HG03521 (cell line): ENCODE measurements around the gene UCN.
"Not testable (repeated sequence)": the region's sequence is repeated elsewhere in the genome, so short reads cannot be mapped to it uniquely, and the experiment has no call there.

Experiments used
- ATAC-seq: cut with Tn5 transposase; IDR thresholded peaks from one replicate; pipeline ENCODE4 v1.9.1; 2021; ENCODE audit warnings: mild to moderate bottlenecking, moderate library complexity; ENCODE audit not compliant: unreplicated experiment

Gene UCN

DNA sequence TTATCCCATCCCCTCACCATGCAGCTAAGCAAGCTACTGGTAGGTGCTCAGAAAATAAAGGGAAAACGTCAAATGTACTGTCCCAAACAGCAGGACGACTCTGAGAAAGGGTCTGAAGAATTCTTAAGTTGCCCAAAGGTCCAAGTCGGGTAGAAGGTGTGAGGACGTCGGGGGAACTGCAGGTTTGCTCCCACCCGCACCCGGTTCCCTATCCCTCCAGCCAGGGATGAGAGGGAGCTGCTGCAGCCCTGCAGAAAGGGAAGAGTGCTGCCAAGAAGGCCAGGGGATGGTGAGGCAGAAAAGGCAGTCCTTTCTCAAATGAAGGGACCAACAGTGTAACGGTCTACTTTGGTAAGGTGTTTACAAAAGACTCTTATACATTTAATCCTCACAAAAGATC lies 6.9 kb upstream of the UCN start:
- no peak for ATAC-seq

DNA sequence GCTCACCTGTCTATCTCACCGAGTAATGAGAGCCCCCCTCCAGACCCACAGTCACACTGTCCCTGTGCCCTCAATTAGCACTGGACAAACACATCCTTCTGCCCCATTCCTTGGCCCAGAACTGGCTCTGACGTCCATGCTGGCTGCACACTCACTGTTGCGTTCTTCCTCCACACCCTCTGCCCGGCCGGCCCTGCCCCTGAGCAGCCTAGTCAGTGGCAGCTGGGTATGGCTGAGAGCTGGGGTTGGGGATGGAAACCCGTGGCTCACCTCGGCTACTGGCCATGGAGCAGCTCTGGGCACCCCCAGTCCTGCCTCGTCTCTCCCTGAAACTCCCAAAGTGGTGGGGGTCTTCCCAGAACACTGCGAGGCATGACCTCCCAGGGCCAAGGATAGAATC lies 6.5 kb upstream of the UCN start:
- ATAC-seq: no peak

DNA sequence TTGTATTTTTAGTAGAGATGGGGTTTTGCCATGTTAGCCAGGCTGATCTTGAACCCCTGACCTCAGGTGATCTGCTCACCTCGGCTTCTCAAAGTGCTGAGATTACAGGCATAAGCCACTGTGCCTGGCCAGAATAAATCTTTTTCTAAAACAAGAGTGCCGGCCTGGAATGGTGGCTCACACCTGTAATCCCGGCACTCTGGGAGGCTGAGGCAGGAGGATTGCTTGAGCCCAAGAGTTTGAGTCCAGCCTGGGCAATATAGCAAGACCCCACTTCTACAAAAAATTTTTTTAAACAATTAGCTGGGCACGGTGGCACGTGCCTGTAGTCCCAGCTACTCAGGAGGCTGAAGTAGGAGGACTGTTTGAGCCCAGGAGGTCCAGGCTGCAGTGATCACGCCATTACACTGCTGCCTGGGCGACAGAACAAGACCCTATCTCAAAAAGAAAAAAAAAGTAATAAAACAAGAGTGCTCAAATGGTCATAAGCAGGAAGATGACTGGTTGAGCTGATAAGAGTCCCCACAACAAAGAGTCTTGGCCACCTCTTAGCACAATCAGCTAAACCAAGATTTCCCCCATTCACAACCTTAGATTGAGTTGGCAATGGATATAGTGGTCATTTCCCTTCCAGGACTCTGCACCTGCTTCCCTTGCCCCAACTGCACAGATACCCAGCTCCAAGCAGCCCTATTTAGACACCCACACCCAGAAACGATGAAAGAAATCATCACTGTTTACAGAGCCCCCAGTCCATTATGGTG lies 5.8 kb upstream of the UCN start:
- no peak for ATAC-seq

DNA sequence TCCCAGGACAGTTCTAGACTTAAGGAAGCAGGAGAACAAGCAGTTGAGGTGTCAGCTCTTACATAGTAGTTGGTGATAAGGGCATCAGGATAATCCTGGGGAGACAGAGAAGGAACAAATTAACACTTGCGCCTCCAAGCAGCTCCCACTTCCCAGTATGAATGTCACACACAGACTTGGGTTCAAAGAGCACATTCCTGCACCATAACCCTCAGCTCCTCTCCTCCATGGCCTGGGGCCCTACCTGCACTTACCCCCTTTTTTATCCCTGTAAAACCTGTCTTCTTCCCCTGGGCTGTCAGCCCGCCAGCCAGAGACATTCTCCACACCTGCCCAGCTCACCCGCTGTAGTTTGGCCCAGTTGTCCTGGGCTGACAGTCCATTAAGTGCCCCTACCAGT lies 3.9 kb upstream of the UCN start:
- ATAC-seq: no peak

DNA sequence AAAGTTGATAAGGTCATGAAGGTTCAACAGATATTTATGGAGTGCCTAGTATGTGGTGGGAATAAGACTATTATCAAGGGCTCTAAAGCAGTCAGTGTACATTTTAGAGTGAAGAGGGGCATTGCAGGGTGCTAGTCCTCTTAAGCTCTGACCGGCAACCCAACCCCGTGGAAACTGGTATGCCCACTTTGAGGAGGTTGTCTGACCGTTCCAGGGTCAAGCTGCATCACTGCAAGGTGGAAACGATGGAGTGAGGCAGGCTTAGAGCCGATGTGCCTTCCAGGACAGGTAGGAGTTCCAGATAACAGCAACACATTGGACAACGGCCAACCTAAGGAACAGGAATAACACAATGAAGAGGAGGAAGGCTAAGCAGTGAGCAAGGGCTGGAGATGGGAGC lies 1.4 kb upstream of the UCN start:
- ATAC-seq: no peak

DNA sequence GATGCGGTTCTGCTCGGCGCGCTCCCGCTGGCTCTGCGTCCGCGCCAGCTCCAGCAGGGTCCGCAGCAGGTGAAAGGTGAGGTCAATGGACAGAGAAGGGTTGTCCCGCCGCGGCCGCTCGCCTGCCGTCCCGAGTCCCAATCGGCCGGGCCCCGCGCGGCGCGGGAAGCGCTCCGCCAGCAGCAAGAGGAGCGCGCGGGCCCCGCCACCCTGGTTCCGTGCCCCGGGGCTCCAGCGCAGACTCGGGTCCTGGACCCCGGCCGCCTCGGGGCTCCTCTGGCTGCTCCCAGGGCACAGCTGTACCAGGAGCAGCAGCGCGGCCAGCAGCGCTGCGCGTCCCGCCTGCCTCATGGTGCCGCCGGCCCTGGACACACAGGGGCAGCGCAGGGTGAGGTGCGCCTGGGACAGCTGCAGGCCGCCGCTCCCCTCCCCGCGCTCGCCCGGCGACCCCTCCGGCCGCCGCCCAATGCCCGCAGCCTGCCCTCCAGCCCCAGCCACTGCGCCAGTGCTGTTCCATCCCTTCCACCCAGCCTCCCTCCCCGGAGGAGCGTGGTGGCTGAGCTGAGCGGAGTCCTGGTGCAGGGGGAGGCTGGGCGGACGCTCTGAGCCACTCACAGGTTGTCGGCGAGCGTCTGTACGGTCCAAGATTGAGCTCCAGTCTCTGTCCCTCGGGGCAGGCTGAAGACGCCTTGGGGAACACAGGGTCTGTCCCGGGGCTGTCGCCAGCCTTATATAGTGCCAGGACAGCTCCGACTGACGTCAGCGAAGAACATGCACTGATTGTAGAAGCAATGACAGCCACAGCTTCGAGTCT lies 493 bp downstream of the UCN start:
- no peak for ATAC-seq

DNA sequence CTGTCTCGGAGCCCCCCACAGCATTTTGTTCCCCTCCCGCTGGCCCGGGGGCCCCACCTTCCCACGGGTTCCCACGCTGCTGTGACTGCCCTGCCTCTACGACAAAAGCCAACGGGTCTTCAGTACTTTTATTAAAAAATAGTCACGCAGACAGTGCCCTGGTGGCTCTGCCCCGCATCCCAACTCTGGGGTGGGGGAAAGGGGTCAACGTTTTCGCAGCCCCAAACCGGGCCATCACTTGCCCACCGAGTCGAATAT lies 1.0 kb downstream of the UCN start:
- ATAC-seq: no peak

DNA sequence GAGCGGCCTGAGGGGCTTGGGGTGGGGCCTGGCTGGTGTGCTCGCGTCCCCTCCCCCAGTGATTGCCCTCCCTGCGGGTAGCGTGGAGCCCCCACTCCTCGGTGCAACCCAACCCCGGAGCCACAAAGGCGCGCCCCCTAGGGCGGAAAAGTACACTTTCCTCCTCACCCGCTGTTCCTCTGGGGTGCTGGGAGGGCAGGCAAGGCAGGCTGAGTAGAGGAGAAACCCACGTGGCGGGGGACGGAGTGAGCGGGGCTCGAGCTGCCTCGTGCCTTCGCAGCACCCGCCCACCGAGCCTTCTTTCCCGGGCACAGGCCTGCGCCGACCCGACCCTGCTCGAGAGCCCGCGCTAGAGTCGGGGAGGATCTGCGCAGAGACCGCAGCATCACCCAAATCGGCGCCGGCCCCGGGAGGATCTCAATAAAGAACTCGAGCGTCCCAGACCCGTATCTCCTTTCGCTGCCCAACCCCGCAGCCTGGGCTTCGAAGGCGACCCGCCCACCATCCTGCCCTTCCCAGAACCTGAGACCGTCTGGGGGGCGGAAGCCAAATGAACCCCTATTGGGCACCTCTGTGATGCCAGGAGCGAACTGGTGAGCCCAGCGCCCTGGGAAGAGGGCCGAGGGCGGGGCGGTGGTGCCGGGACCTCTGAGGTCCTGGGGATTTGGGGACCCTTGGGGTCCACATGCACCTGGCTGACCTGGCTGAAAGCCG lies 1.5 kb downstream of the UCN start:
- ATAC-seq: no peak

DNA sequence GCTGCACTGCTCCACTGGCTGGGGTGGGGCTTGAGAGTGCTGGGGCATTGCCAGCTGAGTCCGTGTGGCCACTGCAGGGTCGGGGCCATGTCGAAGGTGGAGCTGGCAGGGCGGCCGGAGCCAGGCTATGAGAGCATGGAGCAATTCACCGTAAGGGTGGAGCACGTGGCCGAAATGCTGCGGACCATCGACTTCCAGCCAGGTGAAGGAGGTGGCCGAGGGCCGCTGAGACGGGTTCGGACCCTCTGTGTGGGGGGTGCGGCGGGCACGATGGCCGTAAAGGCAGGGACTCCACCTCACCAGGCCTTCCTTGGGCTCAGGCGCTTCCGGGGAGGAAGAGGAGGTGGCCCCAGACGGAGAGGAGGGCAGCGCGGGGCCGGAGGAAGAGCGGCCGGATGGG lies 2.1 kb downstream of the UCN start:
- ATAC-seq: no peak

DNA sequence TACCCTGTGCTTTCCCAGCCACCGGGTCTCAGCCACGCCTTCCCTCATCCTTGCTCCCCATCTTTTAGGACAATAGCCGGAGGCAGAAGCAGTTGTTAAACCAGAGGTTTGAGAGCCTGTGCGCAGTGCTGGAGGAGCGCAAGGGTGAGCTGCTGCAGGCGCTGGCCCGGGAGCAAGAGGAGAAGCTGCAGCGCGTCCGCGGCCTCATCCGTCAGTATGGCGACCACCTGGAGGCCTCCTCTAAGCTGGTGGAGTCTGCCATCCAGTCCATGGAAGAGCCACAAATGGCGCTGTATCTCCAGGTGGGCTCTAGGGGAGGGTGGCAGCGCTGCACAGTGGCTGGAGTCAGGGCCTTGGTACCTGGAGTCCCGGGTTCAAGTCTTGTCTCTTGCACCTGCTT lies 2.7 kb downstream of the UCN start:
- ATAC-seq: no peak

DNA sequence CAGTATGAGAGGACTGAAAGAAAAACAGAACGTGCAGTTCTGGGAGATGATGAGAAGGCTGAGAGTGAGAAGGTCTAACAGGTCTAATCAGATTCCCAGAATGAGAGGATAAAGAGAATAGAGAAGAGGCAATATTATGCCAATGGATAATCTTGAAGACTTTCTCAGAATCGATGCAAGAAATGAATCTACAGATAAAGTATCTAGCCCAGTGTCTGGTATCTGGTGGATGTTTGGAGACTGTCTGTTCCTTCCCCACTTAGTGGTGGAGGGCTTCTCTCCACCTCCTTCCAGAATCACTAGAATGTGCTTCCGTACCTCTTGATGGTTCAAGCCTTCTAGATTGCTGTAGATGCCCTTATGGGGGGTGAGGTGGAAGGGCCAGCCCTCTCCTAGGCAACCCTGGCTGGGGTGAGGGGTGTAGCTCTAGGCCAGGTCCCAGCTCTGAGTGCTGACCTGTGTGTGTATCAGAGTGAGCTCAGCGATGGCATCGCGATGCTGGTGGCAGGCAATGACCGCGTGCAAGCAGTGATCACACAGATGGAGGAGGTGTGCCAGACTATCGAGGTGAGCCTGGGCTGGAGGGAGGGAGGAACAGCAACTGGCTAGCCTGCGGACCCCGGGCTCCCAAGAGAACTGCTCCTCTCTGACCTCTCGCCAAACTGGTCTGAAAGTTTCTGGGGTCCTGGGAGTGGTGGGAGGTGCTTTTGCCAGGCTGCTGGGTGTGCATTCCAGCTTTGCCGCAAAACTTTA lies 3.6 kb downstream of the UCN start:
- ATAC-seq: no peak

DNA sequence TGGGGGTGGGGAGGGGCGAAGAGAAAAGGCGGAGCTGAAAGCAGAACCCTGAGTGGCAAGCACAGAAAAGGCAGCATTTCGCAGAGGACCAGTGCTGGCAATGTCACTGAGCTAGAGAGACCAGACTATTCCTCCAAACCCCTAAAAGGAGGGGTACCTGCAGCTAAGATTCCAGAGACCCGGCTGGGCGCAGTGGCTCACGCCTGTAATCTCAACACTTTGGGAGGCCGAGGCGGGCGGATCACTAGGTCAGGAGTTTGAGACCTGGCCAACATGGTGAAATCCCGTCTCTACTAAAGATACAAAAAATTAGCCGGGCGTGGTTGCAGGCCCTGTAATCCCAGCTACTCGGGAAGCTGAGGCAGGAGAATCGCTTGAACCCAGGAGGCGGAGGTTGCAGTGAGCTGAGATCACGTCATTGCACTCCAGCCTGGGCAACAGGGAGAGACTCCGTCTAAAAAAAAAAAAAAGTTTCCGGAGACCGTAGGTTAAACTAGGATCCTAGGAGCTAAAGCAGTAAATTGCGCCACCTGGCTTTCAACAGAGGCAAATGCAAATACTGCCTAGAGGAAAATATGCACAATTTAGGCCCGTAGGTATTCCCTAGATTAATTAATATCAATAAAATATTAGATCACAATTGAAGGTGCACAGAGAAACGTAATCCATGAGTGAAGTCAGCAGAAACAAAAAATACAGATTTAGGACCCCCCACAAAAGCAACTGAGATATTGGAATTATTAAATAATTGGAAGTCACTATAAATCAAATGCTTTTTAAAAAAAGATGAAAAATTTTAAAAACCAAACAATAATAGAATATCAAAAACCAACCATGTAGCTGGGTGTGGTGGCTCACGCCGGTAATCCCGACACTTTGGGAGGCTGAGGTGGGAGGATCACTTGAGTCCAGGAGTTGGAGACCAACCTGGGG lies 4.9 kb downstream of the UCN start:
- no peak for ATAC-seq

DNA sequence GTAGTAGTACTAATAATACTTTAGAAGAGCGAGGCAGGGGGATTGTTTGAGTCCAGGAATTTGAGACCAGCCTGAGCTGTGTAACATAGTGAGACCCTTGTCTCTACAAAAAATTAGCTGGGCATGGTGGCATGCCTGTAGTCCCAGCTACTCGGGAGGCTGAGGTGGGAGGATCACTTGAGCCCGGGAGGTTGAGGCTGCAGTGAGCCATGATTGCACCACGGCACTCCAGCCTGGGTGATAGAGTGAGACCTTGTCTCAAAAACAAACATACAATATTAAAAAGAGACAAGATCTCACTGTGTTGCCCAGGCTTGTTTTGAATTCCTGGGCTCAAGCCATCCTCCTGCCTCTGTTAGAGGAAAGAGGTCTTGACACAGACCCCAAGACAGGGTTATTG lies 7.6 kb downstream of the UCN start:
- not testable (repeated sequence) for ATAC-seq

DNA sequence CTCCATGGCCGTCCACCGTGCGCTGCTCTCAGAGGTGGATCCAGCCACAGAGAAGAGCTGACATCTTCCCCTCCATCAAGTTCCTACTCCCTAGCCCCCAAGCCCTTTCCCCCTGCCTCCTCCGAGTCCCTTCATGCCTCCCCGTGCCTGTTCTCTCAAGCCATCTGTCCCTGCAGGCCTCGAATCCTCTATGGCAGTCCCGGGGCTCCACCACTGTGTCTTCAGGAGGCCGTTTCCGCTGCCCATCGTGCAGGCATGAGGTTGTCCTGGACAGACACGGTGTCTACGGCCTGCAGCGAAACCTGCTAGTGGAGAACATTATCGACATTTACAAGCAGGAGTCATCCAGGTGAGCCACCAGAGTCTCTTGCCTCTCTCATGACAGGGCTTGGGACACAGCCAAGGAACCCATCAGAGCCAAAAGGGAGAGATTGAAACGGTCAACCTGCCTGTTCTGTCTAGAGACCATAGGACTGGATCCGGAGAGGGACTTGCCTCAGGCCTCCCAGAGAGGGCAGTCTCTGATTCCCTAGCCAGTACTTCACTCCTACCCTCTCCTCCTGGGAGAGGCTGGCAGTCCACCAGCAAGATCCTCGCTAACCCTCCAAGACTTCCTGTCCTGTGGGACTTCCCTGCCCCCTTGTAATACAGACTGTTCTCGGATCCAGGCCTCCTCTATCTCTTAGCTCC lies 9.7 kb downstream of the UCN start:
- no peak for ATAC-seq

DNA sequence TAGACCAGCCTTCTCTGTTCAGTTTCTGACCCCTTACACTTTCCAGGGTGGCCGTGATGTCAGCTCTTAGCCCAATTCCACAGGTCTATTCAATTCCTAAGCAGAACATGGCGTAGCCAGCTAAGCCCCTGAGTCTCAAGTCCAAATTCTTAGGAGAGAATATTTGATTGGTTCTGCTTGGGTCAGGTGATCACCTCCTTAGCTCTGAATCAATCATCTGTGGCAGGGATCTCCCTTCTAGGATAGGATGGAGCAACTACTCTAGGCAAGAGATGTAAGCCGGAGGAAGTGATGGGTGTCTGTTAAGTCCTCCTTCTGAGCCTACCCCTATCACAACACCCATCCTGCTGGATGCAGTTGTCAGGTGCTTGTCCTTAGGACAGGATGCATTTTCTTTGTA lies 11.1 kb downstream of the UCN start:
- no peak for ATAC-seq

DNA sequence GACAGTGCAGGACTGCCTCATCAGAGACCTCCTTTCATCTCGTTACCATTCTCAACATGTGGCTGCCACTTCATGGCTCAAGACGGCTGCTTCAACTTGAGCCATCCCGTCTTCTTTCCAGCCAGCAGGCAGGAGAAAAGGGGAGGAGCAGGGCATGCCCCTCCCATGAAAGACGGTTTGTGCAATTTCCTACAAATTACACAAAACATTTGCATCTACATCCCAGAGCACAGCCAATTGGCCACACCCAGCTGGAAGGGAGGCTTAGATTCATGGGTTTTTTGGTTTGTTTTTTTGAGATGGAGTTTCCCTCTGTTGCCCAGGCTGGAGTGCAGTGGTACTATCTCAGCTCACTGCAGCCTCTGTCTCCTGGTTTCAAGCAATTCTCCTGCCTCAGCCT lies 11.8 kb downstream of the UCN start:
- ATAC-seq: no peak

DNA sequence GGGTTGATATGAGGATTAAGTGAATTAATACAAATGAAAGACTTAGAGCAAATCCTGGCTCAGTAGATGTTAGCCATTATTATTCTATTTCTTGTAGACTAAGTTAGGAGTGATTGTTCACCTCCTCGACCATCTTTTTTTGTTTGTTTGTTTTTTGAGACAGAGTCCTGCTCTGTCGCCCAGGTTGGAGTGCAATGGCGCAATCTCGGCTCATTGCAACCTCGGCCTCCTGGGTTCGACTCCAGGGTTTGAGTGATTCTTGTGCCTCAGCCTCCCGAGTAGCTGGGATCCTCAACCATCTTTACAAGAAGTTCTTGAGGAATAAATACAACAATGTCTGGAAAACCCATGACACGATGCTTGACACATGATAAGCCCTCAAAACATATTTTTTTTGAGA lies 13.3 kb downstream of the UCN start:
- ATAC-seq: no peak

DNA sequence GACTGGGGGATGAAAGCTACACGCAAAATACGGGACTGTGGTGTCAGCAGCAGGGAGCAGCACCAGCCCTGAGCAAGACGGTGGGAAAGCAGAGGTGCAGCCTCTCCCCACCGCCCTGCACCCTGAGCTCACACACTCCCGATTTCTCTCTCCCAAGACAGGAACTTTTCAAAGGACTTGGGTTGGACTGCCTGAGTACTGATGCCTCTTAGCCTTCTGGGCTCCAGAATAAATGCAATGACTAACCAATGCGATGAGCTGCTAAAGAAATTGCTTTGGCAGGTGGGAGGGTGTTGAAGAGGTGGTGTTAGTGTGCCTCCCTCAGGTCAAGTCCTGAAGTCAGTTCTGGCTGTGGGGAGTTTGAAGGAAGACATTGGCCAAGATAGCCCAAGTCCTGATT lies 16.4 kb downstream of the UCN start:
- no peak for ATAC-seq

DNA sequence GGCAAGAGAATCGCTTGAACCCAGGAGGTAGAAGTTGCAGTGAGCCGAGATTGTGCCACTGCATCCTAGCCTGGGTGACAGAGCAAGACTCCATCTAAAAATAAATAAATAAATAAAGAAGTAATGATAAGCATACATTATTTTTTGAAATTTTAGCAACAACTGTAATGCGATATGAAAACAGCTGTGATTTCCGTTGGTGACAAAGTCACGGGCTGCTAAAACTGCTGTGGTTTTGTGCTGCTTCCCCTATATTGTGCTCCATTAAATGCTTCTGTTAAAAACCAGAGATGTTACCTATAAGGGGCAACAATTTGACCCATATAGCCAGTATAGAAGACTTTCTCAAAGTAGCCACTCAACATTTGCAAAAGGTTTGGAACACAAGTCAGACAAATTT lies 17.7 kb downstream of the UCN start:
- no peak for ATAC-seq

DNA sequence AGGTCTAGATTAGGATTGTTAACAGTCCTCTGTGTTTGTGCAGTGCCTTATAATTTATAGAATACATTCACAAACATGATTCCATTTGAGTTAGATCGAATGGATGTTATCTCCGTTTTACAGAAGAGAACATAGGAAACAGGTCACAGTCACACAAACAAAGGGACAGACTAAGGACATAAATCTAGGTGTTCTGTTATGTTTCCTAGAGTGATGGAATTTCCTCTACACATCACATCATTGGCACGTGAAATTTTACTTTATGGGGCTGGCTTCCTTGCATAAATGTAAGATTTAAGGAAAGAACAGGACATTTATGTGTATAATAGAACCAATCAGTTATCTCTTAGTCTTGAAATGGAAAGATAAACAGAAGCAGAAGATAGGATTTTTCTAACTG lies 19.6 kb downstream of the UCN start:
- no peak for ATAC-seq
